ENCODE results near the gene LHFPL6.

LHFPL6 gene

DNA sequence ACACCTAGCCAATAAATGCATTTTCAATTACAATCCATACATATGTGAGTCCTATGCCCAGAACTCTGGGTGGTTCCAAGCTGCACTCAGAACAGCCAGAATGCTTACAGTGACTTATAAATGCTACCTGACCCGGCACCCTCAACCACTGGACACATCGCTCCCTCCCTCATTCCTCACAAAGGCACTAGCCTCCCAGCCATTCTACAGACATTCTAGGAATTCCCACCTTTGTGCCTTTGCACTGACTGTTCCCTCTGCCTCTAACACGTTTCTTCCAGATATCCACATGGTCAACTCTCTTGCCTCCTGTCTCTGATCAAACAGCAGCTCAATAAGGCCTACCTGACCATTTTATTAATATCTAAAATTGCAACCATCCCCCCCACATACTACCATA is 99.9 kb downstream of the LHFPL6 start:
- Histone ChIP-seq H3K27ac (ENCODE audit: low read depth in 2 of 2, low read length in 2 of 2) (no peak overlapping the region), H3K9me3 (ENCODE audit: control insufficient read depth in 2 of 2, low read length in 2 of 2) (no peaks in the 10 kb centered on the region), H3K36me3 (ENCODE audit: control insufficient read depth in 2 of 2, insufficient read depth in 2 of 2, low read length in 2 of 2) (no peaks in the 10 kb centered on the region), H3K27me3 (ENCODE audit: control insufficient read depth in 2 of 2, insufficient read depth in 2 of 2, low read length in 2 of 2) (no peaks in the 10 kb centered on the region), H3K9ac (ENCODE audit: low read depth in 1 of 2, low read length in 2 of 2) (no peak overlapping the region), H3K4me3 (ENCODE audit: low read length in 2 of 2) (no peak overlapping the region), H3K4me1 (ENCODE audit: control insufficient read depth in 2 of 2, insufficient read depth in 2 of 2, low read length in 2 of 2) (no peaks in the 10 kb centered on the region)

DNA sequence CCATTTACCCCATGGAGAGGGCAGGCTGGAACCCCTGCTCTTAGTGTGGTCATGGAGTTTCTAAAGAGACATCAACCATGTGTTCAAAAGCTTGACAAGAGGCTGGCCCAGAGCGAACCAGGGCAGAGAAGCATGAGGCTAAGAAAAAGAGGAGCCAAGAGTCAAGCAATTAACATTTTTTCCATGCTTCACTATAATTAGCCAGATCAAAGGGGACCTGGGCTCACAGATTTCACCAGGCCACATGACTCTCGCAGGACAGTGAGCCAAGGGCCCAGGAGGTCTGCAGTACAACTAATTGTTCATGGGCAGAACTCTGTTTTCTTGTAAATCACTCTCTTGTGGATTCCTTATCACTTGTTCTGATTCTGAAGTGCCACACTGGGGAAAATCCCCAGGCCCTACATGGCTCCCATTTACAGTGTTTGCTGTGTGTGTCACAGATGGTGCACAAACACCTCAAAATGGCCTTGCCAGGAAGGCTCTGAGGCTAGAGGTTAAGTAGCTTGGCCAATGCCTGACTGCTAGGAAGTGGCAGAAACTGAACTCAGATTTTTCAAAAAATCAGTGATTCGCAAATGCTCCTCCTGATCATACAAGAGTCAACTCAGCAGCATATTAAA is 101.2 kb downstream of the LHFPL6 start:
- Histone ChIP-seq H3K27ac (ENCODE audit: low read depth in 2 of 2, low read length in 2 of 2) (no peak overlapping the region), H3K36me3 (ENCODE audit: control insufficient read depth in 2 of 2, insufficient read depth in 2 of 2, low read length in 2 of 2) (no peaks in the 10 kb centered on the region)

DNA sequence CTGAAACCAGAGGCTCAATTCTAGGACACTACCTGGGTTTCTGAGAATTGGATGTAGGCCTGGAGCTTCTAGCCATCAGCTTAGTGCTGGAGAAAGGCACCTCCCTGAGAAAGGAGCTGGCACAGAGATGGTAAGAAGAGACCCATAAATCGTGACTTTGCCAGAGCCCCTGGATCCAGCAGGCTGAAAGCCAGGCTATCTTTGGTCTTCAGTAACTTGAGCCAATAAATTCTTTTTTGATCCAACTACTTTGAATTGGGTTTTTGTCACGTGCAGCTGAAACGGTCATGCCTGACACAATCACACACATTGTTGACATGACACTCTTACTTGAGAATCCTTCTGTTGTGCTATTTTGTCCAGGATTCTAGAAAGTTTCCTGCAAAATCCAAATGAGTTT is 103.4 kb downstream of the LHFPL6 start:
- no peak overlapping the region for H3K9ac ChIP-seq (ENCODE audit: low read depth in 1 of 2, low read length in 2 of 2)
- H3K27ac ChIP-seq (ENCODE audit: low read depth in 2 of 2, low read length in 2 of 2) = no peak overlapping the region
- no peaks in the 10 kb centered on the region for H3K36me3 ChIP-seq (ENCODE audit: control insufficient read depth in 2 of 2, insufficient read depth in 2 of 2, low read length in 2 of 2)
- no peaks in the 10 kb centered on the region for H3K9me3 ChIP-seq (ENCODE audit: control insufficient read depth in 2 of 2, low read length in 2 of 2)
- no peak overlapping the region for H3K4me3 ChIP-seq (ENCODE audit: low read length in 2 of 2)
- no peaks in the 10 kb centered on the region for H3K4me1 ChIP-seq (ENCODE audit: control insufficient read depth in 2 of 2, insufficient read depth in 2 of 2, low read length in 2 of 2)
- no peaks in the 10 kb centered on the region for H3K27me3 ChIP-seq (ENCODE audit: control insufficient read depth in 2 of 2, insufficient read depth in 2 of 2, low read length in 2 of 2)

More for the DNA sequence above, 101.2 kb downstream of the LHFPL6 start:
- no peak overlapping the region for H3K9ac ChIP-seq (ENCODE audit: low read depth in 1 of 2, low read length in 2 of 2)
- no peak overlapping the region for H3K4me3 ChIP-seq (ENCODE audit: low read length in 2 of 2)
- no peaks in the 10 kb centered on the region for H3K4me1 ChIP-seq (ENCODE audit: control insufficient read depth in 2 of 2, insufficient read depth in 2 of 2, low read length in 2 of 2)
- no peaks in the 10 kb centered on the region for H3K27me3 ChIP-seq (ENCODE audit: control insufficient read depth in 2 of 2, insufficient read depth in 2 of 2, low read length in 2 of 2)
- H3K9me3 ChIP-seq (ENCODE audit: control insufficient read depth in 2 of 2, low read length in 2 of 2) = no peaks in the 10 kb centered on the region

DNA sequence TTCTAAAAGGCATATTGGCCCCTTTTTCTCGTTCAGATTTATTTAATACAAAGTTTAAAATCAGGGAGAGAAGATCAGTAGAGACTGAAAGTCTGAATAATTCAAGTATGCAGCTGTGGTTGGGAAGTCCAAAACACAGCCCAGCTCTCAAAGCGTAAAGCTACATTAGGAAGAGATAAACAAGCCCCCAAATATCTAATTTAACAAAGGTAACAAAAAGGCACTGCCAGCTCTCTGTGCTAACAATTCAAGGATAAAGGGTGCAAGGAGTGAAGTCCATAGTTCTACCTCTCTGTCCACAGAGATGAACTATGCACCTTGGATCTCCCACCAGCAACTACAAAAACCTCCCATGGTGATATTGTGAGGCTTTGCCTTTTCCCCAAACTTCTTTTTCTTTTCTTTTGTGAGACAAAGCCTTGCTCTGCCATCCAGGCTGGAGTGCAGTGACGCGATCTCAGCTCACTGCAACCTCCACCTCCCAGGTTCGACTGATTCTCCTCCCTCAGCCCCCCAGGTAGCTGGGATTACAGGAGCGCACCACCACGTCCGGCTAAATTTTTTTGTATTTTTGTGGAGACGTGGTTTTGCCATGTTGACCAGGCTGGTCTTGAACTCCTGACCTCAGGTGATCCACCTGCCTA is 104.4 kb downstream of the LHFPL6 start:
- no peaks in the 10 kb centered on the region for H3K9me3 ChIP-seq (ENCODE audit: control insufficient read depth in 2 of 2, low read length in 2 of 2)
- H3K4me3 ChIP-seq (ENCODE audit: low read length in 2 of 2) = no peak overlapping the region
- no peak overlapping the region for H3K9ac ChIP-seq (ENCODE audit: low read depth in 1 of 2, low read length in 2 of 2)
- H3K36me3 ChIP-seq (ENCODE audit: control insufficient read depth in 2 of 2, insufficient read depth in 2 of 2, low read length in 2 of 2) = no peaks in the 10 kb centered on the region
- H3K27ac ChIP-seq (ENCODE audit: low read depth in 2 of 2, low read length in 2 of 2) = no peak overlapping the region
- H3K27me3 ChIP-seq (ENCODE audit: control insufficient read depth in 2 of 2, insufficient read depth in 2 of 2, low read length in 2 of 2) = no peaks in the 10 kb centered on the region
- H3K4me1 ChIP-seq (ENCODE audit: control insufficient read depth in 2 of 2, insufficient read depth in 2 of 2, low read length in 2 of 2) = no peaks in the 10 kb centered on the region

DNA sequence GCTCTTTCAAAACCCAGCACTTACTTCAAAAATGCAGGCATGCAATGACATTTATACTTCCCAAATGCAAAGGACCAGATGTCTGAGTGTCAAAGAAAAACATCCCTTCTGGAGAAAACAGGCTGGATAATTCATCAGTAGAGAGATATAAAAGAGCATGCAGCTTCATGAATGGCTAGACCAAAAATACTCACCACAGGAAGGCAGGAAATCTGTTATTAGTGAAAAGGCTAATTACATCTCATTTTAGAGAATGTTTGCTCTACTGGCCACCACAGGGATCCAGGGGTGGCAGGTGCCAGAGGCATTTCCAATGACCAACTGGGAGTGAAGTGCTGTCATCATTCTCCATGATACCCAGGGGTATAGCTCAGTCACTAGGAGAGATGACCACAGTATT is 106.5 kb downstream of the LHFPL6 start:
- Histone ChIP-seq H3K27me3 (ENCODE audit: control insufficient read depth in 2 of 2, insufficient read depth in 2 of 2, low read length in 2 of 2) (no peaks in the 10 kb centered on the region), H3K9me3 (ENCODE audit: control insufficient read depth in 2 of 2, low read length in 2 of 2) (no peaks in the 10 kb centered on the region), H3K4me3 (ENCODE audit: low read length in 2 of 2) (no peak overlapping the region), H3K36me3 (ENCODE audit: control insufficient read depth in 2 of 2, insufficient read depth in 2 of 2, low read length in 2 of 2) (no peaks in the 10 kb centered on the region), H3K4me1 (ENCODE audit: control insufficient read depth in 2 of 2, insufficient read depth in 2 of 2, low read length in 2 of 2) (no peaks in the 10 kb centered on the region), H3K27ac (ENCODE audit: low read depth in 2 of 2, low read length in 2 of 2) (no peak overlapping the region), H3K9ac (ENCODE audit: low read depth in 1 of 2, low read length in 2 of 2) (no peak overlapping the region)

DNA sequence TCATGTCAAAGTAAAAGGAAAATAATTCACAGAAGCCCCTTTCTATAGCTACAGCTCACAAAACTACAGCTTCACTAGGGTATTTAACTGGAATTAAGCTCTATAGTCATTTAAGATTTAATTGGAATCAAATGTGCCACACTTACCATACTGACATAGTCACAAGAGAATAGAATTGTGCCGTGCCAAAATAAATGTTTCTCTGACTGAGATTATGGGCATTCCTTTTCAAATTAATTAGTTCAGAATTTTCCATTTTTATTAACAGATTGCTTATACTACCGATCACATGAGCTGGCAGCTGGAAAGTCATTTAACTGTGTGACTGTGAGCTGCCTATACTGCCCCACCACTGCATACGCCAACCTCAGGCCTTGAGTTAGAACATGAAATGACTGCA is 108.4 kb downstream of the LHFPL6 start:
- H3K4me1 ChIP-seq (ENCODE audit: control insufficient read depth in 2 of 2, insufficient read depth in 2 of 2, low read length in 2 of 2) = no peaks in the 10 kb centered on the region
- H3K4me3 ChIP-seq (ENCODE audit: low read length in 2 of 2) = no peak overlapping the region
- H3K27me3 ChIP-seq (ENCODE audit: control insufficient read depth in 2 of 2, insufficient read depth in 2 of 2, low read length in 2 of 2) = no peaks in the 10 kb centered on the region
- no peaks in the 10 kb centered on the region for H3K9me3 ChIP-seq (ENCODE audit: control insufficient read depth in 2 of 2, low read length in 2 of 2)
- H3K36me3 ChIP-seq (ENCODE audit: control insufficient read depth in 2 of 2, insufficient read depth in 2 of 2, low read length in 2 of 2) = no peaks in the 10 kb centered on the region
- H3K27ac ChIP-seq (ENCODE audit: low read depth in 2 of 2, low read length in 2 of 2) = no peak overlapping the region
- H3K9ac ChIP-seq (ENCODE audit: low read depth in 1 of 2, low read length in 2 of 2) = no peak overlapping the region

DNA sequence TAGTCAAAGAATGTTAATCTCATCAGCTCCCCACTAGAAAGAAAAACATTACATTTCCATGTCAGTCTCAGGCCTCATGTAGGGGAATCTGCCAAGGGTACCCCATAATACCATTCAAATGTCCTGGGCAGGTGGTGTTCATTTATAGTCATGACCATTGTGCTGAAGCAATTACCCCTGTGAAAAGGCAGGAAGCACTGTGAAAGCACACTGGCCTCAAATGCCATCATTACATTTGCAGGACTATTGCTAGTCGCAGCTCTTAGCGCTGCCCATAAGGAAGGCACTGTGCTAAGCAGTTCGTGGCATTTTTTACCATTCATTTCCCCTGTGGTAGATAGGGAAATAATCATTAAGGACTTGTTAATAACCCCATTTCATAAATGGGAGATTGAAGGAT is 109.0 kb downstream of the LHFPL6 start:
- no peaks in the 10 kb centered on the region for H3K9me3 ChIP-seq (ENCODE audit: control insufficient read depth in 2 of 2, low read length in 2 of 2)
- no peaks in the 10 kb centered on the region for H3K4me1 ChIP-seq (ENCODE audit: control insufficient read depth in 2 of 2, insufficient read depth in 2 of 2, low read length in 2 of 2)

DNA sequence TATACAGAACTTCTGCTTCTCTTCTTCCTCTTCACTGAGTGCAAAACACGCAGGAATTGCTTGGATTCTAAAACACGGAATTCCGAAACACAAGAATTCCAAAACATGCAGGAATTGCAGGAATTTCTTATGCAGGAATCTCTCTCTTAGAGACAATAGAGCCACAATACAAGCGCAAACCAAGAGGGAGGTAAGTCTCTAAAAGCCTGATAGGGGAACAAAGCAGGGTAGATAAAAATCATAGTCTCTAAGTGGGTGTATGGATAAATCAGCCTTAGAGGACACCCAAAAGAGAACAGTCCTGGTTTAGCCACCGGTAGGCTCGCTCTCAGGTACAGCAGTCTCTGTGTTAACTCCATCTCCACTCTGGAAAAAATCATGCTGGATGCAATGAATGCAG is 112.9 kb downstream of the LHFPL6 start:
- no peaks in the 10 kb centered on the region for H3K4me1 ChIP-seq (ENCODE audit: control insufficient read depth in 2 of 2, insufficient read depth in 2 of 2, low read length in 2 of 2)
- no peaks in the 10 kb centered on the region for H3K9me3 ChIP-seq (ENCODE audit: control insufficient read depth in 2 of 2, low read length in 2 of 2)
- H3K27me3 ChIP-seq (ENCODE audit: control insufficient read depth in 2 of 2, insufficient read depth in 2 of 2, low read length in 2 of 2) = no peaks in the 10 kb centered on the region
- H3K27ac ChIP-seq (ENCODE audit: low read depth in 2 of 2, low read length in 2 of 2) = no peak overlapping the region
- H3K9ac ChIP-seq (ENCODE audit: low read depth in 1 of 2, low read length in 2 of 2) = no peak overlapping the region
- no peak overlapping the region for H3K4me3 ChIP-seq (ENCODE audit: low read length in 2 of 2)
- no peaks in the 10 kb centered on the region for H3K36me3 ChIP-seq (ENCODE audit: control insufficient read depth in 2 of 2, insufficient read depth in 2 of 2, low read length in 2 of 2)

More for the DNA sequence above, 109.0 kb downstream of the LHFPL6 start:
- Histone ChIP-seq H3K9ac (ENCODE audit: low read depth in 1 of 2, low read length in 2 of 2) (no peak overlapping the region), H3K4me3 (ENCODE audit: low read length in 2 of 2) (no peak overlapping the region), H3K27me3 (ENCODE audit: control insufficient read depth in 2 of 2, insufficient read depth in 2 of 2, low read length in 2 of 2) (no peaks in the 10 kb centered on the region), H3K36me3 (ENCODE audit: control insufficient read depth in 2 of 2, insufficient read depth in 2 of 2, low read length in 2 of 2) (no peaks in the 10 kb centered on the region), H3K27ac (ENCODE audit: low read depth in 2 of 2, low read length in 2 of 2) (no peak overlapping the region)

DNA sequence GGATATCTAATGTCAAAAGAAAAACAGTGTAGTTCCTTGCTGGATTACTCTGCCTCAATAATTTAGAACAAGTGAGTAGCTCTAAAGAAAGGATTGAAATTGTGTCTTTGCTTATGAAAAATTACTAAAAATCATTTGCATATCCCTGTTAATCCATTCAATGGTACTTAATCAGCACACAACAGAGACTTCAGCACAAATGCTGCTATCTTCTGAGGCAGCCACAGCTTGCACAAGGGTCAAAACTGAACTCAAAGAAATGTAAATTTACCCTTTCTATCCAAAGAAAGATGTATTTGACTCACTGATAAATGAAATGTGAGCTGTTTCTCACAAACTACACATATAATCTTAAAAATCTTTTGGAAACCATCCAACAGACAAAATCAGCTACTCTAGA is 116.2 kb downstream of the LHFPL6 start:
- no peak overlapping the region for H3K9ac ChIP-seq (ENCODE audit: low read depth in 1 of 2, low read length in 2 of 2)
- H3K27me3 ChIP-seq (ENCODE audit: control insufficient read depth in 2 of 2, insufficient read depth in 2 of 2, low read length in 2 of 2) = no peaks in the 10 kb centered on the region
- H3K27ac ChIP-seq (ENCODE audit: low read depth in 2 of 2, low read length in 2 of 2) = no peak overlapping the region
- no peaks in the 10 kb centered on the region for H3K36me3 ChIP-seq (ENCODE audit: control insufficient read depth in 2 of 2, insufficient read depth in 2 of 2, low read length in 2 of 2)
- no peak overlapping the region for H3K4me3 ChIP-seq (ENCODE audit: low read length in 2 of 2)
- H3K4me1 ChIP-seq (ENCODE audit: control insufficient read depth in 2 of 2, insufficient read depth in 2 of 2, low read length in 2 of 2) = no peaks in the 10 kb centered on the region
- H3K9me3 ChIP-seq (ENCODE audit: control insufficient read depth in 2 of 2, low read length in 2 of 2) = no peaks in the 10 kb centered on the region

DNA sequence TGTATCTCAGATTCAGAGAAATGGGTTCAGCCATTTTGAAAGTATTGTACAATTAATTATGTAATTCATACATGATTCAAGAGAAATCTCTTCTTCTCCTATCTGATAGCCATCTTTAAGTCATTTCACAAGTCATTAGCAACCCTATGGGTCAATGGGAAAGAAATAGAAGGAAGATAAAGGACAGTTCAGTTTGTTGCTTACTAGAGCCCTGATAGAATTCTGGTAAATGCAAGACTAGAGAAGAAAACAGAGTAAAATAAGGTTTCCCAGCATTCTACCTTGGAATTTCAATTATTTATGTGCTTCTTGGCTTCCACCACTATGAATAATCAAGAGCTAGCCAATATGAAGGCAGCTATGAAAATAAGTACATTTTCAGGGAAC is 117.7 kb downstream of the LHFPL6 start:
- Histone ChIP-seq H3K27ac (ENCODE audit: low read depth in 2 of 2, low read length in 2 of 2) (no peak overlapping the region), H3K4me1 (ENCODE audit: control insufficient read depth in 2 of 2, insufficient read depth in 2 of 2, low read length in 2 of 2) (no peaks in the 10 kb centered on the region), H3K9ac (ENCODE audit: low read depth in 1 of 2, low read length in 2 of 2) (no peak overlapping the region), H3K27me3 (ENCODE audit: control insufficient read depth in 2 of 2, insufficient read depth in 2 of 2, low read length in 2 of 2) (no peaks in the 10 kb centered on the region), H3K36me3 (ENCODE audit: control insufficient read depth in 2 of 2, insufficient read depth in 2 of 2, low read length in 2 of 2) (no peaks in the 10 kb centered on the region), H3K4me3 (ENCODE audit: low read length in 2 of 2) (no peak overlapping the region), H3K9me3 (ENCODE audit: control insufficient read depth in 2 of 2, low read length in 2 of 2) (no peaks in the 10 kb centered on the region)
